GM19035 (cell line): ENCODE data around the gene CCDC175.
A peak's percentile ranks its signal among the peaks of the same experiment; 100 is the strongest.

Experiments
- ATAC-seq: cut with Tn5 transposase; IDR thresholded peaks from one replicate; pipeline ENCODE4 v1.9.1; 2021; ENCODE audit not compliant: unreplicated experiment

Gene CCDC175

DNA sequence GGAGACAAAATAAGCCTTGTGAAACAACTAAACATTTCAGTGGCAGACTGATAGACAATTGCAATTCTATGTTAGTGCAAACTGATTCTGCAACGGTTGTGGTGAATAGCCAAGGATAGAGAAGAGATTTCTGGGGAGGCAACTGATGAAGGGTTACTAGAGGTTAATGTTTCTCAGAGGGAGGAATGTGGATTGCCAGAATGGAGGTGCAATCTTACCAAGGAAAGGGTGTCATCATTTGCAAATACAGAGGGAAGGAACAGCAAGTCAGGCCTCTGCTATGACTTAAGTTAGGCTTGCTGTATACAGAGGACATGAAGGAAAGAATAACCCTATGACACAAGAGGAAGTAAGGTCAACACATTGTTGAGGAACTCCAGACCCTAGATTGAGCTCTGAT is 35.8 kb downstream of the CCDC175 start:
- ATAC-seq: no peak

DNA sequence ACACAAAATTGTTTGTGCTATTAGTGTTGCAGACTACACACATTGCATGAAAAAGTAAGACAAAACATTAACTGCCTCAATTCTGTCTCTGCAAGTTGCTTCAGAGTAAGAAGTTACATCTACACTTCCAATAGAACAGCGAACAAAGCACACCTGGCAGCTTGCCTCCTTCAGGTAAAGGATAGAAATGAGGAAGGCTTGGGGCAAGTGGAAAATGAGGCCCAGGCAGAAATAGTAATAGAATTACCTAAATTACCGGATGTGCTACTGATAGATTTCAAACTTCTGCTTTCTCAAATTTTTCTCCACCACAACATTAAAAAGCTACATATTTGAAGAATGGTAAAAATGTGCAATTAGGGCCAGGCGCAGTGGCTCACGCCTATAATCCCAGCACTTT is 37.7 kb downstream of the CCDC175 start:
- no peak for ATAC-seq

DNA sequence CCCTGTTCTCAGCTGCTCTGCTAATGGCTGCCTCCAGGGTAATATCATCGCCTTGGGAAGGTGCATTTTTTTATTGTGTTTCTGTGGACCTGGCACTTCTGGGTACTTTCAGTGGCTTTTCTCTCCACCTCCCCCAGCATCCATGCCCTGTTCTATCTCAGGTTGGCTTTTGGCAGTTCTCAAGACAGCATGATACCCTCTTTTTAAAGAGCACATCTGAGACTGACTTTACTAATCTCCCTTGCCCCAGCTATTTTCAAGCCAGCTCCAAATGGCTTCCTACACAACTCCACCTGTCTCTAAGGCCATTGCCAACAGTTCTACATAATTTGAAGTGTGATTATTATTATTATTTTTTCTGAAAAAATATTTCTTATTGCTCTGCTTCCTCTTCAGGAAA is 39.1 kb downstream of the CCDC175 start:
- ATAC-seq: no peak

DNA sequence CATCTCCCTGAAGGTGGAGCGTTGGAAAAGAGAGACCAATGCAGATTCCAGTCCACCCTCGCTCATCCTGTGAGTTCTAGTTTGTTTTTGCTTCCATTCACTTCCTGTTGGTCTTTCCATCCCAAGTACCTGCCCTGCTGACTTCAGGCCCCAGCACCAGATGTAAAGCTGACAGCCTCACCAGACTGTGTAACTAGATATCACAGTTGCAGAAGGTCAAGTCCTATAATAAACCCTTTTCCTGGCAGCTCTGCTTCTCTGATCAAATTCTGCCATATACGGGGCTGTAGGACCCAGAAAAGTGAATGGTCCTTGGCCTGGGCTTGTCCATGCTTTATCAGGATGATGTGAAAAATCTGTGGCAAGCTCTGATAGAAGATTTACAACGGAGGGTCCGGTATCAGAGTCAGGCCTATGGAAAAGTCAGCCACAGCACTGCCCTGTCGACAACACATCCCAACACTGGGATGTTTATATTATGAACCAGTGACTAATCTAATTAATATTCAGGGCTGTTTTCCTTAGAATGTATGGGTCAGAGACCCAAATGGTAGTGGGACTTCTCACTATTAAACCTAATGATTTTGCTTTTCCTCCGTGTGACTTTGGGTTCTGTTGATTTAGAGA is 42.1 kb downstream of the CCDC175 start:
- ATAC-seq: no peak

DNA sequence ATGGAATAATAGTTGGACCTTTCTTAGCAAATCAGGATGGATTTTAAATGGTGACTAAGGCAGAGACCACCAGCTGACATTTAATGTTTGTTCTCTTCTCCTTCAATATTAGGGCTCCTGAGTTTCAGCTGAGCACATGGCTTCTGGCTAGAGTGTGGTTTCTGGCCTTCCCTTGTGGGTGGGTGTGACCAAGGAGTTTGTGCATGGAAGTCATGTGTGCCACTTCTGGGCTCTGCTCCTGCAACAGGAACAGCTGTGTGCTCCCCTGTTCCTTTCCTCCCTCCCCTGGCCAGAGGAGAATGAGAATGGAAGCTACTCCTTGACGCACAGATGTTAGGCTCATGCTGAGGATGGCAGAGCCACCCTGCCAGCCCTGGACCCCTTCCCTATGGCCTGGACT is 44.2 kb downstream of the CCDC175 start:
- ATAC-seq: no peak

DNA sequence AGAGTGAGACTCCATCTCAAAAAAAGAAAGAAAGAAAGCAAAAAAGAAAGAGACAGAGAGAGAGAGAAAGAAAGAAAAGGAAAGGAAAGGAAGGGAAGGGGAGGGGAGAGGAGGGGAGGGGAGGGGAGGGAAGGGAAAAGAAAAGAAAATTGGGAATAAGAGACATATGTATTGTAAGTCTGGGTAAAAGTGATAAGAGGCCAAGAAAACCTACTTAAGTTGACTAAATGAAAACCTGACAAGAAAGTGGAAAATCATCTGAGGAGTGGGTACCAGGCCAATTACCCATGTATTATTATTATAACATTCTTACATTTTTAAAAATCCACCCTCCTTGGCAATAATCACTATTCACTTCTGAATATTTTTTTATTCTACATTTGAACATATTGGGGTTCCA is 46.3 kb downstream of the CCDC175 start:
- no peak for ATAC-seq

DNA sequence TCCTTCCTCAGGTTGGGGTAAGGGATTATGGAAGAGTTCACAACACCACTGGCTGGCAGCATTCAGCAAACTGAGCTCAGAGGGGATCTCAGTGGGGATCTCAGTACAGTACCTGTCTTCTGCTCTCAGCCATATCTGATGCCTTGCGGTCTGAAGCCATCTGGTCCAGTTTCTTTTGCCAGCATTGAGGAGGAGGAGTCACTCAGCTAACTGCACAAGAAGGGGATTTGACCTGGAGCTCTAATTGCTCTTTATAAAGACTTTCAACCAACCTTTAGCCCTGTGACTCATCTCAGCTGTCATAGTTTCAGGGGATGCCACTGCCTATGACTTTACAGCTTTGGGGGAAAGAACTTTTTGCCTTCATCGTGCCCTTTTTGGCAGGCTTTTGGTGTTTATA is 47.4 kb downstream of the CCDC175 start:
- no peak for ATAC-seq

DNA sequence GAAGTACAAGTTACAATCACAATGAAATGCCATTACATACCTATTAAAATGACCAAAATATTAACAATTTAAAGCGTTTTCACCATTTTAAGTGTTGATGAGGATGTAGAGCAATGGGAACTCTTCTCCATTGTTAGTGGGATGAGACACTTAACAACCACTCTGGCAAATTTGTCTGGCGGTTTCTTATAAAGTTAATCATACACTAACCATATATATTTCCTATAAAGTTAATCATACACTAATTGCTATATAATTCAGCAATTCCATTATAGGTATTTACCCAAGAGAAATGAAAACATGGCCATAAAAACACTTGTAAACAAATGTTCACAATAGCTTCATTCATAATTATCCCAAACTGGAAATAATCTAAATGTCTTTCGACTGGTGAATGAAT is 56.4 kb downstream of the CCDC175 start:
- ATAC-seq: no peak

DNA sequence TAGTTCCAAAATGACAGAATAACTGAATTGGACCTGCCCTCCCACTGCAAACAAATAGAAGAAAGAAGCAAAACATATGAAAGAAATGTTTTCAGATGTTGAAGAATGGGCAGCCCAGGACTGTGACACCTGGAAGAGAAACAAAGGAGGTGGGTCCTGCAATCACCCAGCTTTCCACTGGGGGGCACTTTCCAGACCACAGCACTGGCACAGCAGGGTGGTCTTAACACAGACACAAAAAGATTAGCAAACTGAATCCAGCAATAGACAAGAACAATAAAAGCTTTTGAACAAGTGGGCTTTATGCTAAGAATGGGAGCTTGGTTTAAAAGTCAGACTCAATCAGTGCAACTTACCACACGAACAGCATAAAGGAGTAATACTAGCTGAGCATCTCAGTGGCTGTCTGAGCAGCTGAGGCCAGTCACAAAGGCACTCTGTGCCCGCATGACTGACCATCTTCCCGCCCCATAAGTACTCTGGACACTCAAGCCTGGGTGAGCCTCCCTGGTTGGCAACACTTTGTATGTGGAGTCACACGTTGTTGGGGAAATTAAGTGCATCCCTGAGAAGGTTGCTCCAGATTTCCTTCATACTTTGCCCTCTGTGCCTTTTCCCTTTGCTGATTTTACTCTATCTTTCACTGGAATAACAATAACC is 64.6 kb downstream of the CCDC175 start:
- no peak for ATAC-seq

DNA sequence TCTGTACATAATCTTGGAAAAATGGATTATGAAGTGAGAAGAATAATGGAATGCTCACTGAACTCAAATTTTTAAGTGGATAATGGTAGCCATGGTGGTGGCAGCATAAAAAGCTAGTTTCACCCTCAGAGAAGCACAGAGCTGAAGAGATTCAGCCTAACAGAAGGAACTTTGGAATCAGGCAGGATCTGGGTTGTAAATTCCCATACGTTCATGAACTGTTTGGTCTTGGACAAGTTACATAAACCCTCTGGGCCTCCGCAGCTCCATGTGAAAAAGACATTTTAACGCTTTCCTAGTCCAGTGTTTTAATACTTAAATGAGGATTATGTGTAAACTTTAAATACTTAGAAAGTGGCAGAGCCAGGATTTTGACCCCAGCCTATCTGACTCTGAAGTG is 65.6 kb downstream of the CCDC175 start:
- no peak for ATAC-seq

DNA sequence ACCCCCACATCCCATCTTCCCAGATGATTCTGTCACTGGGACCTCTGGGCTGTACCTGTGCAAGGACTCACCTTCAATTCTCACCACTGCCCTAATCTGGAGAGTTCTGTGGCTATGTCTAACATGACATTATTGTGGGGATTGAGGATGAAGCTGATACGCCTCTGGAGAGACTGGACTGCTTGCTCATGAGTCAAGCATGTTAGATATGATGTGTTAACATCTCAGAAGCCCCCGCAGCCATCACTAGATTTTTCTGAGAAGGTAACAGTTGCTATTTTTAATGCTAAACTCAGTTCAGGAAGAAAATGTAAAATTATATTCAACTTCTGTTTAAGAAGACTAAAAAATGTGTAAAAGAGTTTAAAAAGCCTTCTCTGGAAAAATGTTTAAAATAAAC is 66.6 kb downstream of the CCDC175 start:
- no peak for ATAC-seq

DNA sequence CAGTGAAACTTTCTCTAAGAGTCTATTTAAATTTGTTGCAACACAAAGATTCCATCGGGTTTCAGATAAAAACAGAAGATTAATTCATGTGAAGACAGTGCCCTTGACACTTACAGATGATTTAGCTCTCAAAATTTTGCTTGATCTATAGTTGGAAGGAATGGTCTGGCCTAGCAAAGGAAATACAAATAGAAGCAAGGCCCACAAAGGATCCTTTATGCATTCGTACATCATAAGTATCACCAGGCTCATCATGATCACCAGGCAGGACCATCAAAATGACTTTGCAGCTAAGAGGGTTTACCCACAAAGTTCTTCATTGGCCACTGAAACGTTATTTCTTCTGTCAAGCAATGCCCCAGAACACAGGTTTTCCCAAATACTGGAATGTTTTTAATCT is 67.5 kb downstream of the CCDC175 start:
- ATAC-seq: no peak

DNA sequence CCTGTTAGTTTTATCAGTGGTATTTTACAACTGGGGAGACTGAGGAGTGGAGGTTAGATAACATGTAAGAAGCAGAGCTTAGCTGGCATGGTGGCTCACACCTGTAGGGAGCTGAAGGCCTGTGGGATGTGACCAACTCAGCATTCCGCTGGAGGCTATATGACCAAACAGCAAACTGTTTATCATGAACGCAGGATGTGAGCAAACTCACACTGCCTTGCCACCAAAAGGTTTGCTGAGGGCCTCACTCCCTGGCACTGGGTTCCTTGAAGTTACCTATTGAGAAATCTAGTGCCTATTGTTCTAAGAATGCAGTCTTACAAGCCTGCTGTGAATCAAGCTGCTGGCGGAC is 68.9 kb downstream of the CCDC175 start:
- ATAC-seq: no peak

DNA sequence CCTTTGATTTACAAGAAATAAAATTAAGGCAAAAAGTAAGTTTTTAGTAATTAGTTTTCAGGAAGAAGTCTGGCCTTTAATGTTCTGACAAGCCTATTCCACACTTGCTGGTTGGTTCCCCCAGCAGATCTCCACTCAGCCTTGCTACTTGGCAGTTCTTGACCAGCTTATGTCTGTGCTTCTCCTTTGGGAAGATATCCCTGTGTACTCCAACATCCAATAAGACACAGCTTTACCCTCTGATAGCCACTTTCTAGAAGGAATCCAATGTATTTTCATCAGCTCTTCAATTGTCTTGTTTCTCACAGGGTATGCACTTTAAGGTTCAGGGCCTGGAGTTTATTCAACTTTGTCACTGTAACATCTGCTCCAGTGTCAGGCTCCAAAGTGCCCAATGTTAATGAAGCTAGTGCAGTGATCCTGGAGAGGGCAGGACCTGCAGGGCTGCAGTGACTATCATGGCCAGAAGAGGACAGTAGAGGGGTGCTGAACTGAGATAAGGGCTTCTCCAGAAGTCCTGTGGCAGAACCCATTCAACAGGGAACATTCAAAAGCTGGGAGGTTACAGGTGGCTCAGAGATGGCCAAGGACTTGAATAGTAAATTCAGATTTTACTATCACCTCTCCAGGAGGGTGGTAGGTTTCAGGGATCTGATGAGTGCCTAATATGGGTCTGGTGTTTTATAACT is 69.4 kb downstream of the CCDC175 start:
- peak; percentile 80 for ATAC-seq

DNA sequence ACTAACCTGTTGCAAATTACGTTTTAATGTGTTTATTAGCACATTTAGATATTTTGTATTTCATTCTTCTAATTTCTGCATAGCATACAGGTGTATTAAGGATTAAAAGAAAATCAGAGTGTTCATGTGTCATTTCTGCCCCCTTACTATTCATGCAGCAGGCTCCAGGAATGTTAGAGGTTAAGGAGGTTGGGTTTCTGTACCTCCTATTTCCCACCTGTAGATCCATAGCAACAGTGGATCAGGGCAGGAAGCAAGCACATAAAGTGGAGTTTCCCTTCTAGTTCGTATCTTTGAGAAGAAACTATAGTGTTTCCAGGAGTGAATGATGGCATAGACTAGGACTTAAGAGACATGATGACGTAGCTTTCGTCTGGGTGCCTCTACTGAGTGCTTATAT is 73.4 kb downstream of the CCDC175 start:
- ATAC-seq: no peak

DNA sequence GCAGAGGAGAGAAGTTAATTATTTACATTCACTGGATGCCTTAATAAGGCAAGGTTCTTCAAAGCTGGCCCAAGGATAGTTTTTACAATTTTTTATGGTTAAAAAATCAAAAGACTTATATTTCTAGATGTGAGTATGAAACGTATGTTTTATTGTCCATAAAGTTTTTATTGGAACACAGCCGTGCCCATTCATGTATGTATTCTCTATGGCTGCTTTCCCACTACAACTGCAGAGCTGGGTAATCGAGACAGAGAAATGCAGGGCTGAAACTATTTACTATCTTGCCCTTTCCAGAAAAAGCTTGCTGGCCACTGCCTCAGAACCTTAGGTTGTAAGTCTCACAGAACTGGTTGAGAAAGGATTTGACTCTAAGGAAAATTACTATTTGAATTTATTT is 75.9 kb downstream of the CCDC175 start:
- no peak for ATAC-seq

DNA sequence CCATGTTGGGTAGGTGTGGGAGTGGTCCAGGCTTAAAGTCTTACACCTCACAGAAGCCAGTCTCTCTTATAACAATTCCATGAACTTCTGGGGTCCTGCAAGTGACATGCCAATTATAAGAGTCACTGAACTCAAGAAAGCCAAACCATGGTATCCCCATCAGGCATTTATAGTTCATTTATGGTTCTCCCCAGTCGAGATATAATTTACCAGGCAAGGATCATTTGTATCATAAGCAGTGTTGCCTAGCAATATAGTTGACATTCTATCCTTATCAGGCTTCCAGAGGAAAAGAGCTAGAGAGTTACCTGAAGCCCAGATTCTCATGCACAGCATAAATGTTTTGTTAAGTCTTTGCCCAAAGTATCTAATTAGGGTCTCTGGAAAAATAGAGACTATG is 84.2 kb downstream of the CCDC175 start:
- ATAC-seq: no peak

DNA sequence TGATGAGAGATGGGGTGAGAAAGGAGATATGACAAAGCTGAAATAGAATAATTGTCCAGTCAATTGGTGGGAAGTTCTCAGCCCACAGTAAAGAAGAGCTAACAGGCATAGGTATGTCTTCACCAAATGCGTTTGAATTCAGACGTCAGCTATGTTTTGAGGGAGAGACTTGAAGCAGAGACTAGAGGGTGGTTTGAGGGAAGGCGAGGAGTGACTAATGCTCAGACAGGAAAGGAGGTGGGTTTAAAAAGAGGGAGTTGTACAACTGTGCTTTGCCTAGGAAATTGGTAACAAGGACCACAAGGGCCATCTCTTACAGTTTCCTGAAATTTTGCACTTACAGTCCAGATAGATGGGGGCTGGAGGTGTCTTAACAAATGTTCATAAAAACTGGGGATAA is 85.9 kb downstream of the CCDC175 start:
- no peak for ATAC-seq

DNA sequence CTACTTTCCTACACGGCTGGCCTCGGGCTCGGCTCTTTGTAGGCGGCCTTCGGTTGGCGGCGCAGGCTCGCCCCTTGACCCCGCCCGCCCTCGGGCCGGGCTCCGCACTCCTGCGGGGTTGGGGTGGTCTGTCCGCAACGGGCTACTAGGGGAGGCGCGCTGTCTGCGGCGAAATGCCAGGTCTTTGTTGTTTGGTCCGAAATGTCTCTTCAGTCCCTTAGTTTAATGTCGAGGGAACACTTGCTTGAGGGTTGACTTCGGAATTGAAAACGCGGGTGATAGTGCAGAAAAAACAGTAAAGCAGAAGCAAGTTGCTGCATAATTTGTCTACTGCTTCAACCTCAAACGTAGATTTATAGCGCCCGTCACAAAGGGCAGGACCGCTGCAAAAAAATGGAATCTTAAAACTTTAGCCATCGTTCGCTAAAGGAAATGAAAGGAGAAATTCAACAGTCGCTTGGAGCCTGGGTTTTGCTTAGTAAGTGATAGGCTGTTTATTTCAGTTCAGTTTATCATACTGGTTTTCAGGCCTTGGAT is 91.9 kb downstream of the CCDC175 start:
- peak; percentile 52 for ATAC-seq

DNA sequence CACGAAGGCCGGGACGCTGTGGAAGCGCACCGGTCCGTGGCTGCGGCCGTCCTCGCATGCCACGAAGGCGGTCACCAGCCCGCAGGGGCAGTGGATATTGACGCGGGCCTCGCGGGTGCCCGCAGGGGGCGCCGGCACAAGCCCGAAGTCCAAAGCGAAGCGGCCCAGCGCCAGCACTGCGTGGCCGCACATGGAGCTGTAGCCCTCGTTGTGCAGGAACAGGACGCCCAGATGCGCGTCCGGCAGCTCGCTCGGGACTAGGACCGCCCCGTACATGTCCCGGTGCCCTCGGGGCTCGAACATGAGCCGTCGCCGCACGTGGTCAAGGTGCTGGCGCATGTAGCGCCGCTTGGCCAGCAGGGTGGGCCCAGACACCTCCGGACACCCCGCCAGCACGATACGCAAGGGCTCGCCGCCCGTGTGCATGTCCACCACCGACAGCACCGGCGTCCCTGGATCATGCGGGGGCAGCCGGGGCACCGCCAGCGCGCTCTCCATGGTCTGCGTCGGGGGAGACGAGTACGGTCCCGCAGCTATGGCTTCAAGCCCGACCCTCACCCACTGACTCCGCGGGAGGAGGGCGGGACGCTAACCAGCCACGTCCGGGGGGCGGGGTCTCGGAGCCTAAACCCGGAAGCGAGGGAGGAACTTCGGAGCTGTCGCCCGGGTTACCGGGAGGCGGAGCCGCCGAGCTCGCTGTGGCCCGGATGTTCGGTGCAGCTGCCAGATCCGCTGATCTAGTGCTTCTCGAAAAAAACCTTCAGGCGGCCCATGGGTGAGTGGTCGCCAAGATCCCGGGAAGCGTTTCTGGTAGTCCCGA is 92.6 kb downstream of the CCDC175 start, which contains the start of the genes JKAMP and L3HYPDH:
Gene JKAMP (plus strand): TSS at position 699 of the 820 bp plus-strand sequence. CDS start 73 bp downstream, at position 772.
Gene L3HYPDH (minus strand): TSS at position 590 of the 820 bp plus-strand sequence. CDS start 92 bp downstream, at position 498.
- peak; percentile 91 for ATAC-seq

DNA sequence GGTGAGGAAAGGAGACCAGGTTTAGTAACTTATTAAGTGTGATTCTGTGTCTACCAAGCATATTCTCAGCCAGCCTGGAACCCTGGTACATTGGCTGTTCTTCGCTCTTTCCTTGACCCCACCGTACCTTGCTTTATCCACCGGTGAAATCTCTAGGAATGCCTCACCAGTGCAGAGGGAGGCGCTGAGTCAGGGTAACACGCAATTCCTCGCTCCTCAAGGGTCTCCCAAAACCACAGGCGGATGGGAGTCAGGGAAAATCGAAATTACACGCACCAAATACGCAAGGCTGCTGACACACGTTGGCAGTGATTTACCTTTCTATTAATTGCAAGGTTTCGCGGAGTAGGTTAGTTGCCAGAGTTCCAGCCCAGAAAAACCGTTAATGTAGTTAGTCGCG is 93.2 kb downstream of the CCDC175 start:
- ATAC-seq: no peak
